ENCODE data around the gene DNAAF2.

The DNAAF2 gene

GRCh38 chr14:49582113-49582977 lies 52.7 kb downstream of the DNAAF2 start:
- no peak for DNase-seq

DNA sequence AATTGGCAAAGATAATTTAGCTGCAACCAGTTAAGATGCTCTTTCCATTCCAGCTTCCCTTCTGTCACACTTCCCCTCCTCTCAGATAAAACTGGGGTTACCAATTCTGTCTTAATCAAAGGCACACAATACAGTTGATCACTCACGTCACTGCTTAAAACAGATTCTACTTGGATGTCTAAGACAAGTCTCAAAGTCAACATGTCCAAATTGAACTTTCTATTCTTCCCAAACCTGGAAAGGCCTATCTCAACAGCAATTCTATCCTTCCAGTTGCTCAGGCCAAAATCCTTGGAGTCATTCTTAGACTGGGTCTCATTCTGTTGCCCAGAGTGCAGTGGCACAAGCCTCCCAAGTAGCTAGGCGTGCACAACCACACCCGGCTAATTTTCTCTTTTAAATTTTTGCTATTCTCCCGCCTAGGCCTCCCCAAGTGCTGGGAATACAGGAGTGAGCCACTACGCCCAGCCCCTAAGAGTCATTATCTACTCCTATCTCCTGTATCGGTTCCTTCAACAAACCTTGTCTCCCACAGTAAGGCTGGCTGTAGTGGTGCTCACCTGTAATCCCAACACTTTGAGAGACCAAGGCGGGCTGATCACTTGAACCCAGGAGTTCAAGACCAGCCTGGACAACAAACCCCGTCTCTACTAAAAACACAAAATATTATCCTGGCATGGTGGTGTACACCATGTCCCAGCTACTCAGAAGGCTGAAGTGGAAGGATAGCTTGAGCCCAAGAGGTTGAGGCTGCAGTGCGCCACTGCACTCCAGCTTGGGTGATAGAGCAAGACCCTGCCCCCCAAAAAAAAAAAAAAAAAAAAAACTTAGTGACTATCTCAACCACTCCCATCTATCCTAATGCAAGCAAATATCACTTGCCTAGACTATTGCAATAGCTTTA lies 53.6 kb downstream of the DNAAF2 start:
- no peak for DNase-seq

DNA sequence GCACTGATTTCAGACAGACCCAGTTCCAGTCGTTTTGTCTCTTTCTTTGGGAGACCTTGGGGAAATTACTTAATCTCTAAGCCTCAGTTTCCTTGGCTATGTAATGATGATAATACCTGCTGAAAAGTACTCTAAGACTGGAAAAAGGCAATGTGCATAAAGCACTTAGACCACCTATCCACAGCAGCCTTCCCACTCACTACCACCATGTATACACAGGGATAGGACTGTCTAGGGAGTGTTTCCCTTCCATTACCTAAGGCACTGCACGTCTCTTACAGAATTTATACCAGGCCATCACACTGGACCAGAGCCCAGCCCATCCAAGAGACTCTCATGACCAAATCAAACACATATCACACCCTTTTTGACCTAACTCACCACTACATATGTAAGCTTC lies 55.2 kb downstream of the DNAAF2 start:
- DNase-seq = no peak

- DNase-seq = no peak
Observed at GRCh38 chr14:49578141-49578540, 56.9 kb downstream of the DNAAF2 start.

Data from NCI-H446 treated with DMSO at 0.1 percent for 48 hours (cell line).